ENCODE results near the gene LPCAT2.

- no peak for TF ChIP-seq CTBP1 (IDR thresholded peaks at IDR 0.05; ENCODE audit: borderline replicate concordance)
- TF ChIP-seq TARDBP (IDR thresholded peaks at IDR 0.05): no peak
These were observed 35.3 kb upstream of the LPCAT2 start for GRCh38 chr16:55473587-55473986.
